Suprapubic skin (tissue), 4 donors: ENCODE measurements around the gene PLA2G4B.

Experiments
- EP300 ChIP-seq: sonication (generic); formaldehyde crosslinking; IDR thresholded peaks from one replicate; pipeline ENCODE4 v1.6.1; 2017; ENCODE audit warnings: antibody characterized with exemption
- POLR2A ChIP-seq, 2 donors: fragments of 450-650 bp; IDR thresholded peaks; one replicate each; pipeline ENCODE4 v1.6.1; 2017; ENCODE audit warnings: antibody characterized with exemption in 2 of 2, mild to moderate bottlenecking in 2 of 2, moderate library complexity in 2 of 2
- POLR2AphosphoS5 ChIP-seq, 3 donors: sonication (generic); formaldehyde crosslinking; IDR thresholded peaks; one replicate each; pipeline ENCODE4 v1.6.1; 2017; ENCODE audit warnings: antibody characterized with exemption in 3 of 3
- TF ChIP-seq, protein P1 (sequence below), 2 donors: fragments of 200-600 bp in 1 of 2; fragments of 450-650 bp in 1 of 2; sonication (generic) in 1 of 2; IDR thresholded peaks; one replicate each; pipeline ENCODE4 v1.5.1; 2016 to 2019; ENCODE audit warnings: antibody characterized with exemption in 2 of 2, mild to moderate bottlenecking in 1 of 2, moderate library complexity in 1 of 2

DNA sequence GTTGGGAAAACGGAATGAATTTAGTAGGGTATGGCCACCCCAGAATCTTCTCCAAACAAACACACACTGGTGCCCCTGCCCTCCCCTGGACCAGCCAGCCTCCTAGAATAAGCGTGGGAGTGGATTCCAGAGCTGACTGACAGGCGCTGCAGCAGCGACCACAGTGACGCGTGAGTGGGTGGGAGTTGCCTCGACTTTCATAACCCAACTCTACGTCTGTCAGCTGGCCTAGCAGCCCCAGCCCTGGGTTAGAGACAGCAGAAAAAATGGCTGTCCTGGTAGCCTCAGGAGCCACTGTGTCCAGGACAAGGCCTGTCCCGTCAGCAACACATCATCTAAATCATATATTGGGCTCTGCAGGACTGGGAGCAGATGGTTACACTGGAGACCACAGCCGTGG lies 10.0 kb downstream of the PLA2G4B start:
- TF ChIP-seq POLR2AphosphoS5 (IDR thresholded peaks at IDR 0.05) = no peak
- TF ChIP-seq, protein P1, sequence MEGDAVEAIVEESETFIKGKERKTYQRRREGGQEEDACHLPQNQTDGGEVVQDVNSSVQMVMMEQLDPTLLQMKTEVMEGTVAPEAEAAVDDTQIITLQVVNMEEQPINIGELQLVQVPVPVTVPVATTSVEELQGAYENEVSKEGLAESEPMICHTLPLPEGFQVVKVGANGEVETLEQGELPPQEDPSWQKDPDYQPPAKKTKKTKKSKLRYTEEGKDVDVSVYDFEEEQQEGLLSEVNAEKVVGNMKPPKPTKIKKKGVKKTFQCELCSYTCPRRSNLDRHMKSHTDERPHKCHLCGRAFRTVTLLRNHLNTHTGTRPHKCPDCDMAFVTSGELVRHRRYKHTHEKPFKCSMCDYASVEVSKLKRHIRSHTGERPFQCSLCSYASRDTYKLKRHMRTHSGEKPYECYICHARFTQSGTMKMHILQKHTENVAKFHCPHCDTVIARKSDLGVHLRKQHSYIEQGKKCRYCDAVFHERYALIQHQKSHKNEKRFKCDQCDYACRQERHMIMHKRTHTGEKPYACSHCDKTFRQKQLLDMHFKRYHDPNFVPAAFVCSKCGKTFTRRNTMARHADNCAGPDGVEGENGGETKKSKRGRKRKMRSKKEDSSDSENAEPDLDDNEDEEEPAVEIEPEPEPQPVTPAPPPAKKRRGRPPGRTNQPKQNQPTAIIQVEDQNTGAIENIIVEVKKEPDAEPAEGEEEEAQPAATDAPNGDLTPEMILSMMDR (IDR thresholded peaks at IDR 0.05) = no peak
- no peak for TF ChIP-seq POLR2A (IDR thresholded peaks at IDR 0.05)
- TF ChIP-seq EP300 = no peak
